K562 (cell line): ENCODE data around the gene PDE4D. TPM values are rescaled to one million over a fixed set of nuclear protein-coding genes. Genes with fewer than 3 reads are reported as not detected.

Experiments
- ATAC-seq: fragments of 200-7000 bp; cut with Tn5 transposase; 3 replicates; pipeline ENCODE4 v1.9.1; 2020; ENCODE audit warnings: moderate library complexity
- BruUV-seq: library from RNA; stranded (reverse); fragments of 400-500 nt; replicated peaks from 2 replicates; lab custom pipeline; 2021; lab: Mats Ljungman, UMichigan
- CTCF ChIA-PET: fragments of 300-600 bp; formaldehyde crosslinking; extraction: SDS; loops from one replicate; lab custom pipeline; 2021; ENCODE audit warnings: low intra/inter-chr PET ratio; lab: Yijun Ruan, JAX
- POLR2A ChIA-PET: fragments of 300-600, 350-650 bp; sonication (Branson Sonifier 250); formaldehyde crosslinking; extraction: SDS; loops from one replicate; lab custom pipeline; 2021; ENCODE audit warnings: antibody characterized with exemption, inconsistent platforms; lab: Yijun Ruan, JAX
- DNase-seq, 4 experiments: peaks; one replicate each; pipeline versions ENCODE4 v3.0.0 to v3.0.0-alpha.2; 2011 to 2018; ENCODE audit warnings: low spot score in 3 of 4, mixed read lengths in 3 of 4; ENCODE audit errors: extremely low read depth in 1 of 4
- FAIRE-seq: peaks from 2 replicates; lab custom pipeline; 2011; peaks lifted over from hg19 to GRCh38; lab: Jason Lieb, UNC
- H2AFZ ChIP-seq: 2 replicates; pipeline ENCODE4 v1.6.0; 2011; ENCODE audit warnings: low read depth, low read length, control low read depth, inconsistent platforms
- H3K27ac ChIP-seq: fragments of 200-600 bp; 3 replicates; pipeline ENCODE4 v1.8.0; 2011; ENCODE audit warnings: low read depth, mild to moderate bottlenecking, control low read depth, inconsistent platforms, low read length, moderate library complexity, mixed read lengths; ENCODE audit errors: extremely low read depth
- H3K27me3 ChIP-seq, 2 experiments: fragments of 300-600 bp in 1 of 2; 2 replicates in 1 of 2; 3 replicates in 1 of 2; pipeline versions ENCODE4 v1.6.0 to v1.8.0; 2011; ENCODE audit warnings: inconsistent platforms in 2 of 2, low read length in 2 of 2, mild to moderate bottlenecking in 1 of 2, mixed read lengths in 1 of 2, moderate library complexity in 1 of 2; ENCODE audit not compliant: control insufficient read depth in 2 of 2, insufficient read depth in 2 of 2
- H3K36me3 ChIP-seq: fragments of 300-600 bp; 3 replicates; pipeline ENCODE4 v1.8.0; 2011; ENCODE audit warnings: mild to moderate bottlenecking, low read length, inconsistent platforms; ENCODE audit not compliant: control insufficient read depth, insufficient read depth
- H3K4me1 ChIP-seq, 2 experiments: fragments of 200-600 bp in 1 of 2; replicated peaks in 1 of 2; 2 replicates in 1 of 2; 3 replicates in 1 of 2; pipeline versions ENCODE4 v1.5.1 to v1.8.0; 2011; ENCODE audit warnings: inconsistent platforms in 2 of 2, low read length in 2 of 2, mild to moderate bottlenecking in 1 of 2, mixed read lengths in 1 of 2, moderate library complexity in 1 of 2; ENCODE audit not compliant: control insufficient read depth in 2 of 2, insufficient read depth in 2 of 2
- H3K4me2 ChIP-seq: 2 replicates; pipeline ENCODE4 v1.6.1; 2011; ENCODE audit warnings: low read length, control low read depth, inconsistent platforms, mixed read lengths; ENCODE audit not compliant: insufficient read depth
- H3K4me3 ChIP-seq: fragments of 200-600 bp; sonication (generic), shearing (Covaris generic); 2 replicates; pipeline ENCODE4 v1.5.1; 2016; ENCODE audit warnings: control low read depth, inconsistent platforms
- H3K79me2 ChIP-seq: fragments of 200-600 bp; 3 replicates; pipeline ENCODE4 v1.8.0; 2011; ENCODE audit warnings: low read length, inconsistent platforms; ENCODE audit not compliant: control insufficient read depth, insufficient read depth
- H3K9ac ChIP-seq, 2 experiments: 2 replicates each; pipeline versions ENCODE4 v1.6.0 to v1.6.1; 2011; ENCODE audit warnings: low read depth in 2 of 2, low read length in 2 of 2, control low read depth in 1 of 2, inconsistent platforms in 1 of 2, mild to moderate bottlenecking in 1 of 2, mixed read lengths in 1 of 2; ENCODE audit not compliant: insufficient read depth in 1 of 2
- H3K9me1 ChIP-seq: one replicate; pipeline ENCODE4 v1.6.0; 2011; ENCODE audit warnings: inconsistent platforms, mild to moderate bottlenecking, low read length, moderate library complexity; ENCODE audit not compliant: control insufficient read depth, insufficient read depth
- H3K9me3 ChIP-seq: replicated peaks from 2 replicates; pipeline ENCODE4 v1.5.1; 2011; ENCODE audit warnings: low read depth, low read length, inconsistent platforms; ENCODE audit not compliant: control insufficient read depth, insufficient read depth
- H4K20me1 ChIP-seq: replicated peaks from 2 replicates; pipeline ENCODE4 v1.6.1; 2011; ENCODE audit warnings: low read length, inconsistent platforms, mixed read lengths; ENCODE audit not compliant: control insufficient read depth, insufficient read depth
- CREM ChIP-seq: IDR thresholded peaks from 2 replicates; pipeline ENCODE4 v1.6.1; 2014; ENCODE audit warnings: antibody characterized with exemption, low read depth
- TBP ChIP-seq: optimal IDR thresholded peaks from 2 replicates; pipeline ENCODE3; 2011; ENCODE audit warnings: low read depth, low read length, improper control_type of control experiment
- U2AF1 ChIP-seq: fragments of 200-400 bp; formaldehyde crosslinking; optimal IDR thresholded peaks from 2 replicates; pipeline ENCODE3; 2017; ENCODE audit warnings: mild to moderate bottlenecking, low read depth, low read length, moderate library complexity
- WGBS: fragments of 100-300 bp; shearing (Covaris generic); methylation state at CpG from one replicate; pipeline ENCODE4 v1.1.6; 2016; ENCODE audit warnings: low coverage, mixed read lengths; ENCODE audit not compliant: insufficient coverage; ENCODE audit errors: missing lambda C conversion rate; 5-methylcytosine and 5-hydroxymethylcytosine counted together
- in situ Hi-C: fragments of 300-500 bp; cut with MboI; formaldehyde crosslinking; loops from 4 replicates; pipeline ENCODE4 v1.15.0; 2018; ENCODE audit warnings: inconsistent platforms, mixed read lengths
- intact Hi-C: fragments of 100-400 bp; cut with micrococcal nuclease; formaldehyde crosslinking; loops from 2 replicates; pipeline ENCODE4 v1.14.2; 2022
- polyA plus RNA-seq, 8 experiments: library from polyadenylated mRNA; depleted of rRNA in 4 of 8; stranded (reverse) in 5 of 8; unstranded in 3 of 8; fragments of >200 nt; fragmentation: Nextera tagmentation in 2 of 8; fragmentation: Illumina TruSeq in 1 of 8; extraction: Ambion mirVana in 2 of 8; extraction: Trizol in 1 of 8; gene quantifications; 2 replicates each; pipeline versions ENCODE4 v1.2.1 to v1.2.3, GENCODE V29; 2011 to 2014; ENCODE audit warnings: inconsistent platforms in 1 of 8, missing spikeins in 1 of 8
- total RNA-seq, 7 experiments: library from RNA; depleted of rRNA in 6 of 7; stranded (reverse); fragments of >200 nt in 6 of 7; fragmentation: Illumina TruSeq in 2 of 7; extraction: Trizol in 2 of 7; gene quantifications; 2 replicates each; pipeline versions ENCODE4 v1.2.1 to v1.2.3, GENCODE V29; 2011 to 2021; ENCODE audit warnings: low replicate concordance in 1 of 7
- TF ChIP-seq, protein P1 (sequence below): fragments of 250-450 bp; sonication (Bioruptor Pico); IDR thresholded peaks from 2 replicates; pipeline ENCODE4 v1.5.0; 2021
- TF ChIP-seq, protein P2 (sequence below): IDR thresholded peaks from 2 replicates; pipeline ENCODE4 v1.6.1; 2011; ENCODE audit not compliant: insufficient read length; ENCODE audit errors: extremely low read depth

Gene PDE4D
- total and polyA plus RNA-seq, 9 of the 15 experiments (the other 6 are each of a cell fraction or from before 2014, with no cell fraction given) = 0.04 to 0.46 (median 0.13) TPM

DNA sequence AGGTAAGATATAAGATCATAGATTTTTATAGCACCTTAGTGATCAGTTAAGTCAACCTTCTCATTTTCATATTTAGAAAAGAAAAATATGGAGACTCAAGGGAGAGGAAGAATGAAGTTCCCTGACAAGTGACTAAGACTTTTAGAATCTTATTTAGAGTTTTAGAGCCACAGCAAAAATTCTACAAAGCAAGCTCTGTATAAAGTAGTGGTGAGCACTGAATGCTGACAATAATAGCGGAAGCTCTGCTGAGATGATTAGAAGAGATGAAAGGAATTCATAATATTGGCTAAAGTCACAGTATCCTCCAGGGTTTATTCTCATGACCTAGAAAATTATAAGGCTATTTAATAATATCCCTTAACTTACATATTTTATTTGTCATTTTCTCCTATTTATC is 316.0 kb downstream of the PDE4D start:
- CTCF ChIA-PET = no interaction called here
- WGBS = 0% methylated on average over 1 of the region's 1 CpG
- H2AFZ ChIP-seq = no peak overlapping the region
- no peak overlapping the region for H3K4me2 ChIP-seq
- no peak overlapping the region for H3K27ac ChIP-seq
- DNase-seq (no peak), FAIRE-seq (no peak)
- no peaks in the 10 kb centered on the region for H3K4me1 ChIP-seq
- TF ChIP-seq, protein P1, sequence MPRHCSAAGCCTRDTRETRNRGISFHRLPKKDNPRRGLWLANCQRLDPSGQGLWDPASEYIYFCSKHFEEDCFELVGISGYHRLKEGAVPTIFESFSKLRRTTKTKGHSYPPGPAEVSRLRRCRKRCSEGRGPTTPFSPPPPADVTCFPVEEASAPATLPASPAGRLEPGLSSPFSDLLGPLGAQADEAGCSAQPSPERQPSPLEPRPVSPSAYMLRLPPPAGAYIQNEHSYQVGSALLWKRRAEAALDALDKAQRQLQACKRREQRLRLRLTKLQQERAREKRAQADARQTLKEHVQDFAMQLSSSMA (CRISPR knock-in tag) = no peak
- TF ChIP-seq CREM = no peak
- TF ChIP-seq U2AF1 = no peak
- TF ChIP-seq TBP = no peak
- TF ChIP-seq, protein P2, sequence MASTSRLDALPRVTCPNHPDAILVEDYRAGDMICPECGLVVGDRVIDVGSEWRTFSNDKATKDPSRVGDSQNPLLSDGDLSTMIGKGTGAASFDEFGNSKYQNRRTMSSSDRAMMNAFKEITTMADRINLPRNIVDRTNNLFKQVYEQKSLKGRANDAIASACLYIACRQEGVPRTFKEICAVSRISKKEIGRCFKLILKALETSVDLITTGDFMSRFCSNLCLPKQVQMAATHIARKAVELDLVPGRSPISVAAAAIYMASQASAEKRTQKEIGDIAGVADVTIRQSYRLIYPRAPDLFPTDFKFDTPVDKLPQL = no peak
- TF ChIP-seq, all 486 proteins: peak for 0
- POLR2A ChIA-PET = no interaction called here
- no peaks in the 10 kb centered on the region; the same call in 1 of the 2 replicates for H3K9me3 ChIP-seq
- H3K27me3 ChIP-seq = no peaks in the 10 kb centered on the region
- H4K20me1 ChIP-seq = no peaks in the 10 kb centered on the region
- no peak overlapping the region for H3K4me3 ChIP-seq
- no TSS peak for BruUV-seq
- H3K79me2 ChIP-seq = no peaks in the 10 kb centered on the region
- H3K9ac ChIP-seq = no peak overlapping the region
- in situ Hi-C loops = no loop called here
- no peaks in the 10 kb centered on the region for H3K9me1 ChIP-seq
- intact Hi-C loops = no loop called here
- ATAC-seq = no peak
- H3K36me3 ChIP-seq = no peaks in the 10 kb centered on the region
